DLD1 (cell line): ENCODE results near the gene PIERCE2.
"Not testable (repeated sequence)": the region's sequence is repeated elsewhere in the genome, so short reads cannot be mapped to it uniquely, and the experiment has no call there.

Experiments used
- in situ Hi-C: cut with HindIII; loops from 2 replicates; pipeline ENCODE4 v1.10.0; 2017; ENCODE audit warnings: low sequenced_read_pairs

The PIERCE2 gene

DNA sequence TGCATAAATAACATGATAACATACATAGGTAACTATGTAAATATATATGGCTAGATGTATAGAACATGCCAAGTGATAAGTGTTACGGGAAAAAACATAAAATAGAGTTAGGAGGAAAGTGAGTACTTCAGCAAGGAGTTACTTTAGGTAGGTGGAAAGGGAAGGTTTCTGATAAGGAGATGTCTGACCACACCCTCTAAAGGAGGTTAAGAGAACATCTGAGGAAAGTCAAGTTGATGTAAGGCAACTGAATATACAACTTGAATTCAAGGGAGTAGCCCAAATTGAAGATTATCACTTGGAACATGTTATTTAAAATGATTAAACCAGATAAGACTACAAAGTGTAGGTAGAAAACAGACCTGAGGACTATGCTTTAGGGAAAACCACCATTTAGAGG, 13.8 kb downstream of the PIERCE2 start:
- in situ Hi-C loops, result no loop called here

DNA sequence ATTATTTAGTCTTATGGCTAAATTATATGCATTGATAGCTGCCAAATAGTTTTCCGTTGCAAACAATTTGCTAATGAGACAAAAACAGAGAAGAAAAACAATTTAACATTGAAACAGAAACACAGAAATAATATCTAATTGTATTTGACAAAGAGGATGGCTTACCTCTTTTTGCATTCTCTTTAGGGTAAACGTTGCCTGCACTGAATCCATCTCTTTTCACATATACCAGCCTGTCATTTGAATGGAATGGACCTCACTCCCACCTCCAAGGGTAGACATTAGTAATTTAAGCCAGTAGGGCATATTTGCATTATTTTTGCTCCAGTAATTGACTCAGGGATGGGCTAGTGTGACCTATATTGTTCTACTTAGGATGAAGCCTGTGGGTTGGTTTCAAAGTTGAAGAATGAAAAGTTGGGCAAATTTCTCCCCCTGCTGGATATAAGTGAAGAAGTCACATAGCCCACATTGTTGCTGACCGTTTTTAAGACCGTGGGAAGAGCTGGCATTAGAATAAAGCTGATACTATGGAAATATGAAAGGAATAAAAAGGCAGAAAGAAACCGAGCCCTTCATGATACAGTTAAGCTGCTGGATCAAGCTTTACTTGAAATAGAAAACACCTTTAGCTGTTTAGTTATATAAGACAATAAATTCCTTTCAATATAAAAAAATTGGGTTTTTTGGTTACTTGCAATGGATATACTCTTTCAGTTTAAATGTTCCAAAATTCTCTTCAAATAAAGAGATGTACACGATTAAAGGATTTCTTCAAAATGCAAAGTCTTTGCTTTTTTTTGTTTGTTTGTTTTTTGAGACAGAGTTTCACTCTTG, 26.9 kb downstream of the PIERCE2 start:
- in situ Hi-C loops, result no loop called here

DNA sequence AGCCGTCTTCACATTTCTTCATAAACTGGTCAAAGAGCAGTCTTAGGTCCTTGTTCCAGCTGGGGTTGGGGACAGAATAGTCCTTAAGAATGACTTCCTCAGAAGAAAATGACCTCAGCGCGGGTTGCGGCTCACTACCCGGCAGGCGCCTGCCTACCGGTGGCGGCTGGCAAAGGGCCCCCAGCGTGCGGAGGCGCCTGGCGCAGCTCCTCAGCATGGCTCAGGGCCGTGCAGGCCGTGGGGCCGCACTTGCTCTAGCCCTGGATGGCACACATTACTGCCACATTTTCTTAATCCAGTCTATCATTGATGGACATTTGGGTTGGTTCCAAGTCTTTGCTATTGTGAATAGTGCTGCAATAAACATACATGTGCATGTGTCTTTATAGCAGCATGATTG, 34.8 kb downstream of the PIERCE2 start:
- in situ Hi-C loops, result not testable (repeated sequence)

DNA sequence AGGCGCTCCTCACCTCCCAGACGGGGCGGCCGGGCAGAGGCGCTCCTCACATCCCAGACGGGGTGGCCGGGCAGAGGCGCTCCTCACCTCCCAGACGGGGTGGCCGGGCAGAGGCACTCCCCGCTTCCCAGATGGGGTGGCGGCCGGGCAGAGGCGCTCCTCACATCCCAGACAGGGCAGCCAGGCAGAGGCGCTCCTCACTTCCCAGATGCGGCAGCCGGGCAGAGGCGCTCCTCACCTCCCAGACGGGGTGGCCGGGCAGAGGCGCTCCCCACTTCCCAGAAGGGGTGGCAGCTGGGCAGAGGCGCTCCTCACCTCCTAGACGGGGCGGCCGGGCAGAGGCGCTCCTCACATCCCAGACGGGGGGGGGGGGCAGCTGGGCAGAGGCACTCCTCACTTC, 37.6 kb downstream of the PIERCE2 start:
- in situ Hi-C loops, result not testable (repeated sequence)

DNA sequence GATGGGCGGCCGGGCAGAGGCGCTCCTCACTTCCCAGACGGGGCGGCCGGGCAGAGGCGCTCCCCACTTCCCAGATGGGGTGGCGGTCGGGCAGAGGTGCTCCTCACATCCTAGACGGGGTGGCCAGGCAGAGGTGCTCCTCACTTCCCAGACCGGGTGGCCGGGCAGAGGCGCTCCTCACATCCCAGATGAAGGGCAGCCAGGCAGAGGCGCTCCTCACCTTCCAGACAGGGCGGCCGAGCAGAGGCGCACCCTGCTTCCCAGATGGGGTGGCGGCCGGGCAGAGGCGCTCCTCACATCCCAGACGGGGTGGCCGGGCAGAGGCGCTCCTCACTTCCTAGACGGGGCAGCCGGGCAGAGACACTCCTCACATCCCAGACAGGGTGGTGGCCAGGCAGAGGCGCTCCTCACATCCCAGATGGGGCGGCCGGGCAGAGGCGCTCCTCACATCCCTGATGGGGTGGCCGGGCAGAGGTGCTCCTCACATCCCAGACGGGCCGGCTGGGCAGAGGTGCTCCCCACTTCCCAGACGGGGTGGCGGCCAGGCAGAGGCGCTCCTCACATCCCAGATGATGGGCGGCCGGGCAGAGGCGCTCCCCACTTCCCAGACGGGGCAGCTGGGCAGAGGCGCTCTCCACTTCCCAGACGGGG, 38.2 kb downstream of the PIERCE2 start:
- in situ Hi-C loops, result not testable (repeated sequence)

DNA sequence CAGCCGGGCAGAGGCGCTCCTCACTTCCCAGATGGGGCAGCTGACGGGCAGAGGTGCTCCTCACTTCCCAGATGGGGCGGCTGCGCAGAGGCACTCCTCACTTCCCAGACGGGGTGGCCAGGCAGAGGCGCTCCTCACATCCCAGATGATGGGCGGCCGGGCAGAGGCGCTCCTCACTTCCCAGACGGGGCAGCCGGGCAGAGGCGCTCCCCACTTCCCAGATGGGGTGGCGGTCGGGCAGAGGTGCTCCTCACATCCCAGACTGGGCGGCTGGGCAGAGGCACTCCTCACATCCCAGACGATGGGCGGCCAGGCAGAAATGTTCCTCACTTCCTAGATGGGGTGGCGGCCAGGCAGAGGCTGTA, 38.7 kb downstream of the PIERCE2 start:
- in situ Hi-C loops, result not testable (repeated sequence)

DNA sequence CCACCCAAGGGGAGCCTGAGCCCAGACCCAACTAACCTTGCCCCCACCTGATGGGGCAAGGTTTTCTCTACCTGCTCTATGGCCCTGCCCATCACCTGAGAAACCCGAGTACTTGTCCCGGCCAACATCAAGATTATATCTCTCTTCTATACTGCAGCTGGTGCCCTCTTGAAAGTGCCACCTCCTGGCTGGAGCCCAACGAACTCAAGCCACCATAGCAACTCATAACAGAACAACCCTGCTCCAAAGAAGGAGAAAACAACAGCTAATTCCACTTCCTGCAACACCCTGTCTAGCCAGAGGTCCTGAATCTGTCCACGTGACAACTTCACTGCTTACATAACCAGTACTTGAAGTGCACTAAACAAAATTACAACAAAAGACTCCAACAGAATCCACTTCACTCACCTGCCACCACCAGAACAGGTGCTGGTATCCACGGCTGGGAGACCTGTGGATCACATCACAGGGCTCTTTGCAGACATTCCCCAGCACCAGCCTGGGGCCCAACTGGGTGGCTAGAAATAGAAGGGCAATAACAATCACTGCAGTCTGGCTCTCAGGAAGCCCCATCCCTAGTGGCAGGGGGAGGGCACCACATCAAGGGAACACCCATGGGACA, 49.2 kb downstream of the PIERCE2 start:
- in situ Hi-C loops, result no loop called here

DNA sequence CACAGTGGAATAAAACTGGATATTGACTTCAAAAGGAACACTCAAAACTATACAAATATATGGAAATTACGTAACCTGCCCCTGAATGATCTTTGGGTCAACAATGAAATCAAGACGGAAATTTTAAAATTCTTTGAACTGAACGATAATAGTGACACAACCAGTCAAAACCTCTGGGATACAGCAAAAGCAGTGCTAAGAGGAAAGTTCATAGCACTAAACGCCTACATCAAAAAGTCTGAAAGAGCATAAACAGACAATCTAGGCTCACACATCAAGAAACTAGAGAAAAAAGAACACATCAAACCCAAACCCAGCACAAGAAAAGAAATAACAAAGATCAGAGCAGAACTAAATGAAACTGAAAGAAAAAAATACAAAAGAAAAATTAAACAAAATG, 53.2 kb downstream of the PIERCE2 start:
- in situ Hi-C loops, result no loop called here

DNA sequence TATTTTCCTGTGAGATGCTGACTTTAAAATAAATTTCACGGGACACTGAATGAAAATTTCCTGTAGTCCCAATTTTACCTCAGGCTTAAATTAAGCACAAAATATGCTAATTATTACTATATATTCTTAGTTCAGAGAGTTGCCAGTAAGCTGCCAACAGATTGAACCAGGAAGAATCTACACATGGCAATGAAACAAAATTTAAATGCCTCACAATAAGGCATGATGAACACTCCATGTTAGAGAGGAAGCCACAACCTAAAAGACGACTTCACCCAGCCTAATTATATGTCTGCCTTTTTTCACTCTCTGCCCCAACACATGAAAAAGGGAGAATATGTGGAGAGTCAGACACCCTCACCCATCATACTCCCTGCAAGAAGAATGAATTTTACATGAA, 60.0 kb downstream of the PIERCE2 start:
- in situ Hi-C loops, result no loop called here
